AG08395 (cell line): ENCODE measurements around the gene C1QTNF8.
"Not testable (repeated sequence)": the region's sequence is repeated elsewhere in the genome, so short reads cannot be mapped to it uniquely, and the experiment has no call there.

Experiments
- DNase-seq: peaks from one replicate; pipeline ENCODE4 v3.0.0; 2012; ENCODE audit warnings: mixed read lengths, low spot score

Gene C1QTNF8

DNA sequence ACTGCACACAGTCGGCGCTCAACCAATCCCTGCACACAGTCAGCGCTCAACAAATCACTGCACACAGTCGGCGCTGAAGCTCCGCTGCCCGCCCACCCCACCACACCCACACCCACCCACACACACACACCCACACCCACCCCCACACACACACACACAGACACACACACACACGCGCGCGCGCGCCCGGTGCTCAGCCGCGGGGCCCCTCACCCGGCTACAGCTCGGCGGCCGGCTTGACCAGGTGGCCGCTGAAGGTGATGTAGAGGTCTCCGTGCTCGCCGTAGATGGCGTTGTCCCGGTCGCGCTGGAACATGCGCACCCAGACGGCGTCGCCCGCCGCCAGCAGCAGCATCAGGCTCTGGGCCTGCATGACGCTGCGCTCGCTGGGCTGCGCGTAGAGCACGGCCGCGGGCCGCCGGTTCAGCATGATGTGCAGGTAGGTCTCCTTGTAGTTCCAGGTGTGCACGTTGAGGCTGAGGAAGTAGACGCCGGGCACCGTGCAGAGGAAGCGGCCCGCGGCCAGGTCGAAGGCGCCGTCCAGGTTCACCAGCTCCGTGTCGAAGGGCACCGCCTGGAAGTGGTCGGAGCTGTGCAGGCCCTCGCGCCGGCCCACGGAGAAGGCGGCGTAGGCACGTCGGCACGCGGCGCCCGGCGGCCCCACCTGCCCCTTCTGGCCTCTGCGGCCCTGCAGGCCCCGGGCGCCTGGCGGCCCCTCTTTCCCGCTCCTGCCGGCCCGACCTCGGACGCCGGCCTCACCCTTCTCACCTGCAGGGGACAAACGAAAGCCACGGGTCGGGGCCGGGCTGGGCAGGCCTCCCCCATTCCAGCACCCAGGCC lies 2.5 kb downstream of the C1QTNF8 start:
- DNase-seq, result no peak

DNA sequence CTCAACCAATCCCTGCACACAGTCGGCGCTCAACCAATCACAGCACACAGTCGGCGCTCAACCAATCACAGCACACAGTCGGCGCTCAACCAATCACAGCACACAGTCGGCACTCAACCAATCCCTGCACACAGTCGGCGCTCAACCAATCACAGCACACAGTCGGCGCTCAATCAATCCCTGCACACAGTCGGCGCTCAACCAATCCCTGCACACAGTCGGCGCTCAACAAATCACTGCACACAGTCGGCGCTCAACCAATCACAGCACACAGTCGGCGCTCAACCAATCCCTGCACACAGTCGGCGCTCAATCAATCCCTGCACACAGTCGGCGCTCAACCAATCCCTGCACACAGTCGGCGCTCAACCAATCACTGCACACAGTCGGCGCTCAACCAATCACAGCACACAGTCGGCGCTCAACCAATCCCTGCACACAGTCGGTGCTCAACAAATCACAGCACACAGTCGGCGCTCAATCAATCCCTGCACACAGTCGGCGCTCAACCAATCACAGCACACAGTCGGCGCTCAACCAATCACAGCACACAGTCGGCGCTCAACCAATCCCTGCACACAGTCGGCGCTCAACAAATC lies 3.3 kb downstream of the C1QTNF8 start:
- not testable (repeated sequence) for DNase-seq

GRCh38 chr16:1091992-1092552 lies 4.0 kb downstream of the C1QTNF8 start:
- no peak for DNase-seq

- DNase-seq, result no peak
Observed at GRCh38 chr16:1090620-1091587, 5.1 kb downstream of the C1QTNF8 start.

DNA sequence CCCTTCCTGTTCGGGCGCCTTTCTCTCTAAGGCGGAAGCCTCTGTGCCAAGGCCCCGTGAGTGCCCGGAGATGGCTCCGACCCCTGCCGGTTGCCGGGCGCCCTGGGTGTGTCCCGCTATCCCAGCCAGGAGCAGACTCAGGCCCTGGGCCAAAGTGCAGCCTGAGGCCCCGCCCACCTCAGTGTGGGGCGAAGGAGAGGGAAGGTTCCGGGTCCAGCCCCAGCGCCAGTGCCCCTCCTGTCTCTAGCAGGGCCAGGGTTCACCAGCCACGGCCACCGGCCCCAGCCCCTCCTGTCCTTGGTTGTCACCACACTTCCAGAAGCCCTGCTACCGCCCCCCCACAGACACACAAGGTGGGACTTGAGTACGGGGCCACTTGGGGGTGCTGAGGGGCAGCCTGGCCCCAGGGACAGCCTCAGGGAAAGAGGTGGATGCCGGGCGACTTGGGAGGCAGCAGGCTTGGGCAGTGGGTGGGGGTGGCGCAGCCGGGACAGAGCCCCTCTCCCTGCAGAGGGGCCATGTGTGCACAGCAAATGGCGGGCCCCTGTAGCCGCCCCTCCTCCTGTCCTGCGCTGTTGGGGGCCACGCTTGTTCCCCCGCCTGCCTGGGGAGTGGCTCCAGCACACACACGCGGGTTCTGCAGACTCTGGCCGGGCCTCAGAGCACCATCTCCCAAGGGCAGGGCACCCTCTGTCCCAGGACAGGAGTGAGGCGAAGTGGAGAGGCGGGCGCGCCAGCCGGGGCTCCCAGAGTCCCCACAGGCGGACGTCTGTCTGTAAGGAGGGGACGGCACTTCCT lies 6.0 kb downstream of the C1QTNF8 start:
- DNase-seq, result no peak

- no peak for DNase-seq
Observed at GRCh38 chr16:1089439-1089821, 6.6 kb downstream of the C1QTNF8 start.

GRCh38 chr16:1088295-1089170 lies 7.5 kb downstream of the C1QTNF8 start:
- DNase-seq, result no peak

GRCh38 chr16:1086443-1086842 lies 9.6 kb downstream of the C1QTNF8 start:
- DNase-seq, result not testable (repeated sequence)

- DNase-seq, result no peak
Observed at GRCh38 chr16:1084971-1085370, 11.1 kb downstream of the C1QTNF8 start.

GRCh38 chr16:1082952-1083675 lies 12.9 kb downstream of the C1QTNF8 start:
- DNase-seq, result no peak

DNA sequence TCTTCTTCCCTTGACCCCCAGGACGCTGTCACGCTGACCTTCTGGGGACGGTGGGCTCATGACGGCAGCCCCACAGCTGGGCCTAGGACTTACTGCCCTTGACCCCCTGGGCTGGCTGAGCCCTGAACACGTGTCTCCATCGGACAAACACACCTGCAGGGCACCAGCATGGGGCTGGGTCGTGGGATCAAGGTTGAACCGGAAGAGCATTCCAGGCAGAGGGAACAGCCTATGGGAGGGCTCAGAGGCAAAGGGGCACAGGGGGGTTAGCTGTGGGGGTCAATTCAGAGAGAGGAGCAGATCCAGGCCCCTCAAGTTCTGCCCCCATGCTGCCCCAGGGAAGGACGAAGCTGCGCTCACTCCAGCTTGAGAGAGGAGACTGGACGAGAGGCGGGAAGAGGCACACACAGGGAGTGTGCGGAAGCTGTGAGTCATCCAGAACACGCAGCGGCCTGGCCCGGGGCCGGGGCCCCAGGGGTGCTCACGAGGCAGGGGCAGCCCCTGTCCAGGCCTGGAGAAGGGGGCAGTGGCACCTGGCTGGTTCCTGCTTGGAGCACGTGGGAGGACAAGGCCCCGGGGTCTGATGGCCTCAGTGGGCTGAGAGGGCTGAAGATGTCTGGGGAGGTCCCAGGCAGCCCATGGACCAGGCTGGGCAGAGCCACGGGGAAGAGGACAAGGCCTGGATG lies 13.6 kb downstream of the C1QTNF8 start:
- DNase-seq, result no peak

DNA sequence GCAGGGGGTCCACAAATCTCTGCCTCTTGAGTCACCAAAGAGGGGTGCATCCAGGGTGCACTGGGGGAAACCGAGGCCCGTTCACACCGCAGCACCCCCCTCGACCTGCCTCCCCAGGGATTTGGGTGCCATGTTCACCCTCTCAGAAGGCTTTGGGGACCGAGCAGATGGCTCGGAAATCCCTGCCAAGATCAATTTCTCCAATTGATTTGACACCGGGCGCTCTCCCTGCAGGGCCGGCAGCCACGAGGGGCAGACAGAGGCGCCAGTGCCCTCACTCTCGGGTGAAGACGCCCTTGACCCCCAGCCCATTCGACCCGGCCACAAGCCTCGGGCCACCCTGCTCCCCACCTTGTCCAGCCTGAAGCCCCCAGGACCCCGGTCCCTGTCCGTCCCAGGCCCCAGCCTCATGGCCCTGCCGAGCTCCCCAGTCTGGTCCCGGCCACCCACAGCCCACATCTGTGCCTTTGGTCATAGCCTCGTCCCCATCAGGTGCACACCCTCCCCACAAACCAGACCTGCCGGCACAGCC lies 14.2 kb downstream of the C1QTNF8 start:
- DNase-seq, result no peak

DNA sequence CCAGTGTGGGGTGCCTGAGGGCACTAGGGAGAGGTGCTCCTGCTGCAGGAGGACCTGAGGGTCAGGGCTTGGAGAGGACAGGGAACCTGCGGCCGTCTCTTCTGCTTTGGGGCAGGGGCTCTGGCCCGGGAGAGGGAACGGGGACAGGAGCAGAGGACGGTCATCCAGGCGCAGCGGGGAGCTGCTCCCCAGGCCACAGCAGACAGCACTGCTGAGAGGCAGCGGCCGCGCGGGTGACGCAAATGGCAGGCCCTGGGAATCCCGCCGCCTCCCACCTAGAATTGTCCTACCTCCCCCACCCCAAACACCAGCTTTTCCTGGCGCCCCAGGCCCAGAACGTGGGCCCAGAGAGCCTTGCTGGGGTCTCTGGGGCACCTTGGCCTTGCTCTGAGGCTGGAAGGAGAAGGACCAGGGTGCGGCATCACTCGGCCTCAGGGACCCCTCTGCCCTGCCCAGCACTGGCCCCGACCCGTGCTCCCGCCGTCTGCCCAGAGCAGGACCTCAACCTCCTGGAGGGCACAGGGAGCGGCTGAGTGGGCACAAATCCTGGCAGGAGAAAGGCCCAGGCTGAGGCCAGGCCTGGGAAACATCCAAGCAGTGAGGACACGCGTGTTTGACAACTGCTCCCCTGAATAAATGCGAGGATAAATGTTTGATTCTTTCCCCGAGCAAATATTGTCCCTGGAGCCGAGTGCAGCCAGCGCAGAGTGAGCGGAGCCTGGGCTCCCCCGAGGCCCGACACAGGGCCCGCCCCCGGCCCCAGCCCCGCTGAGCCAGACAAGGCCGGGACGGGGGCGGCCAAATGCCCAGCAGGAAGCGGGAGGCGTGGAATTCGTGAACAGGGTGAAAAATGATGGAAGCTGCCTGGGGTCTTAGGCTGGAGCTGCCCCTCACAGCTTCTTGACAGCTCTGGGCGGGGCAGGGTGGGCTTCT lies 15.0 kb downstream of the C1QTNF8 start:
- DNase-seq, result no peak

DNA sequence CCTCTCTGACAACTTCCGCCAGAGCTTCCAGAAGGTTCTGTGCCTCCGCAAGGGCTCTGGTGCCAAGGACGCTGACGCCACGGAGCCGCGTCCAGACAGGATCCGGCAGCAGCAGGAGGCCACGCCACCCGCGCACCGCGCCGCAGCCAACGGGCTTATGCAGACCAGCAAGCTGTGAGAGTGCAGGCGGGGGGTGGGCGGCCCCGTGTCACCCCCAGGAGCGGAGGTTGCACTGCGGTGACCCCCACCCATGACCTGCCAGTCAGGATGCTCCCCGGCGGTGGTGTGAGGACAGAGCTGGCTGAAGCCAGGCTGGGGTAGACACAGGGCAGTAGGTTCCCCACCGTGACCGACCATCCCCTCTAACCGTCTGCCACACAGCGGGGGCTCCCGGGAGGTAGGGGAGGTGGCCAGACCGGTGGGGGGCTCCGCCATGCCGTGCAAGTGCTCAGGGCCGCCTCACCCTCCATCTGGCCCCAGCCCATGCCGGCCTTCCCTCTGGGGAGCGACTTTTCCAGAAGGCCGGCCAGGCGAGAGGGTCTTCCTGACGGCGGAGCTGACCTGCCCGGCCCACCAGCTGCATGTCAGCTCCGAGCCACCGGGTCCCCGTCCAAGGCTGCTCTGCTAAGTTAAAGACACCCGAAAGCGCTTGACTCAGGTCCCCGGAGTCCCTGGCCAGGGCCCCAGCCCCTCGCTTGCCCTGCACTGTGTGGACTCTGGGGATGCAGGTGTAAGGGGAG lies 16.1 kb downstream of the C1QTNF8 start:
- DNase-seq, result no peak

- no peak for DNase-seq
Observed at GRCh38 chr16:1079341-1079740, 16.7 kb downstream of the C1QTNF8 start.

DNA sequence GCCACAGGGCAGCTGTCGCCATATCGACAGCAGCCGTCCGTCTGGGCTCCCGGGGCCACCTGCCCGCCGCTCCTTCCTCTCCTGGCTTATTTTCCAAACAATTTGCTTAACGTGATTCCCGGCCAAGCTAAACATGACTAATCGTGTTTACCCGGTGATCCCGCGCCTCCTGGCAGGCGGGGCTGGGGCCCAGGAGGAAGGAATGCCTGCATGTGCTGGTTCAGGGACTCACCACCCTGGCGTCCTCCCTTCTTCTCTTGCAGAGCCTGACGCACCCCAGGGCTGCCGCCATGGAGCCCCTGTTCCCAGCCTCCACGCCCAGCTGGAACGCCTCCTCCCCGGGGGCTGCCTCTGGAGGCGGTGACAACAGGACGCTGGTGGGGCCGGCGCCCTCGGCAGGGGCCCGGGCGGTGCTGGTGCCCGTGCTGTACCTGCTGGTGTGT lies 17.4 kb downstream of the C1QTNF8 start:
- DNase-seq, result no peak
